HepG2 (cell line): Measurements from ENCODE around the gene EPB41L2. TPM values are rescaled to one million over a fixed set of nuclear protein-coding genes. Genes with fewer than 3 reads are reported as not detected.

ENCODE experiments used
- CREB1 ChIP-seq, 2 experiments: fragments of 450-650 bp in 1 of 2; IDR thresholded peaks; 2 replicates each; pipeline ENCODE4 v1.6.1; 2016 to 2017; ENCODE audit warnings: control low read depth in 1 of 2, mild to moderate bottlenecking in 1 of 2, missing compliant biosample characterization in 1 of 2, missing genetic modification characterization in 1 of 2
- CREM ChIP-seq, 2 experiments: sonication (generic) in 1 of 2; formaldehyde crosslinking in 1 of 2; IDR thresholded peaks; 2 replicates each; pipeline versions ENCODE4 v1.4.0 to v1.6.1; 2016 to 2020; ENCODE audit warnings: antibody characterized with exemption in 1 of 2, mild to moderate bottlenecking in 1 of 2, missing genetic modification reagents in 1 of 2
- HMG20B ChIP-seq: conservative IDR thresholded peaks from 2 replicates; pipeline ENCODE4 v1.6.1; 2016; ENCODE audit warnings: missing genetic modification reagents, missing compliant biosample characterization
- HOXA3 ChIP-seq: sonication (generic); formaldehyde crosslinking; IDR thresholded peaks from 2 replicates; pipeline ENCODE4 v1.5.0; 2020; ENCODE audit warnings: missing genetic modification reagents
- ISL2 ChIP-seq: sonication (generic); formaldehyde crosslinking; IDR thresholded peaks from 2 replicates; pipeline ENCODE4 v1.5.0; 2020; ENCODE audit warnings: missing genetic modification reagents
- KLF9 ChIP-seq: IDR thresholded peaks from 2 replicates; pipeline ENCODE4 v1.6.1; 2016; ENCODE audit warnings: low read depth
- NFAT5 ChIP-seq: sonication (generic); formaldehyde crosslinking; IDR thresholded peaks from 2 replicates; pipeline ENCODE4 v1.4.0; 2020; ENCODE audit warnings: missing genetic modification reagents
- RBAK ChIP-seq: sonication (generic); formaldehyde crosslinking; IDR thresholded peaks from 2 replicates; pipeline ENCODE4 v1.5.1; 2020; ENCODE audit warnings: mild to moderate bottlenecking, missing genetic modification reagents
- REST ChIP-seq, 2 experiments: IDR thresholded peaks; 2 replicates each; pipeline ENCODE4 v1.6.1; 2011 to 2012; ENCODE audit warnings: low read length in 2 of 2, borderline replicate concordance in 1 of 2, low read depth in 1 of 2, mild to moderate bottlenecking in 1 of 2, moderate library complexity in 1 of 2
- SMARCC2 ChIP-seq: fragments of 450-650 bp; IDR thresholded peaks from 2 replicates; pipeline ENCODE4 v1.6.1; 2017; ENCODE audit warnings: antibody characterized with exemption, mild to moderate bottlenecking
- THRA ChIP-seq: sonication (generic); formaldehyde crosslinking; IDR thresholded peaks from 2 replicates; pipeline ENCODE4 v1.4.0; 2020; ENCODE audit warnings: missing genetic modification reagents, borderline replicate concordance
- UBTF ChIP-seq: sonication (generic); formaldehyde crosslinking; IDR thresholded peaks from 2 replicates; pipeline ENCODE4 v1.4.0; 2020; ENCODE audit warnings: mild to moderate bottlenecking, missing genetic modification reagents
- ZC3H4 ChIP-seq: sonication (generic); formaldehyde crosslinking; IDR thresholded peaks from 2 replicates; pipeline ENCODE4 v1.4.0; 2020; ENCODE audit warnings: missing genetic modification reagents, borderline replicate concordance
- ZNF10 ChIP-seq: sonication (generic); formaldehyde crosslinking; IDR thresholded peaks from 2 replicates; pipeline ENCODE4 v1.4.0; 2020; ENCODE audit warnings: mild to moderate bottlenecking, low read depth, missing genetic modification reagents, borderline replicate concordance
- ZNF713 ChIP-seq: sonication (generic); formaldehyde crosslinking; IDR thresholded peaks from 2 replicates; pipeline ENCODE4 v1.4.0; 2020; ENCODE audit warnings: mild to moderate bottlenecking, missing genetic modification reagents
- ZSCAN22 ChIP-seq: sonication (generic); formaldehyde crosslinking; IDR thresholded peaks from 2 replicates; pipeline ENCODE4 v1.4.0; 2020; ENCODE audit warnings: mild to moderate bottlenecking, missing genetic modification reagents
- polyA plus RNA-seq, 8 experiments: library from polyadenylated mRNA; depleted of rRNA in 3 of 8; stranded (reverse) in 7 of 8; unstranded in 1 of 8; fragments of >200 nt; fragmentation: Illumina TruSeq in 4 of 8; extraction: Trizol in 4 of 8; gene quantifications; 2 replicates each; pipeline versions ENCODE4 v1.2.1 to v1.2.3, GENCODE V29; 2011 to 2016; ENCODE audit warnings: low read depth in 4 of 8, missing spikeins in 1 of 8, mixed read lengths in 1 of 8; ENCODE audit not compliant: insufficient read depth in 1 of 8
- total RNA-seq, 5 experiments: library from RNA; depleted of rRNA; stranded (reverse); fragments of >200 nt; fragmentation: Illumina TruSeq; extraction: Trizol; gene quantifications; 2 replicates each; pipeline ENCODE4 v1.2.3, GENCODE V29; 2016; ENCODE audit warnings: low read depth in 1 of 5

EPB41L2 gene
- total and polyA plus RNA-seq, 2 of the 13 experiments (the other 11 are each of a cell fraction or from before 2014, with no cell fraction given): 41.7 to 56.4 TPM

- TF ChIP-seq ZNF10 (CRISPR knock-in tag) (no peak), NFAT5 (CRISPR knock-in tag) (0 out of 2 replicates have a peak, but pooled peaks have one; percentile 37), RBAK (CRISPR knock-in tag) (no peak), THRA (0 out of 2 replicates have a peak, but pooled peaks have one; percentile 68), KLF9 (CRISPR knock-in tag) (peak; percentile 59; the same call in 1 of the 2 replicates), HMG20B (peak; percentile 98), SMARCC2 (no peak), CREB1 (IDR thresholded peaks at IDR 0.05) (no peak), CREB1 (CRISPR knock-in tag; IDR thresholded peaks at IDR 0.05) (peak; percentile 84; the same call in 1 of the 2 replicates), CREM (IDR thresholded peaks at IDR 0.05) (peak; percentile 84), CREM (CRISPR knock-in tag; IDR thresholded peaks at IDR 0.05) (no peak), ISL2 (CRISPR knock-in tag) (peak; percentile 98), REST (IDR thresholded peaks at IDR 0.05; ENCODE audit: borderline replicate concordance in 1 of 2, low read depth in 1 of 2, low read length in 2 of 2) (peak in 1 of 2 experiments; percentile 75; a peak in 1 of 4 replicates), ZC3H4 (CRISPR knock-in tag) (no peak), UBTF (CRISPR knock-in tag) (0 out of 2 replicates have a peak, but pooled peaks have one; percentile 42), ZNF713 (CRISPR knock-in tag) (no peak), HOXA3 (CRISPR knock-in tag) (peak; percentile 89), ZSCAN22 (CRISPR knock-in tag) (no peak)
Observed at GRCh38 chr6:130933712-130934200, 129.3 kb downstream of the EPB41L2 start (continued).
